ENCODE measurements around the gene C2CD4D.

Gene C2CD4D

GRCh38 chr1:151835596-151835995 is 4.0 kb downstream of the C2CD4D start:
- CTCF ChIA-PET = interaction anchor here (0.6 to 3.0 kb wide), 23 partner anchors 13 to 535 kb away, joined by 3 to 14 read pairs (median 4); partner anchors contain the start of genes MRPL9, TDRKH and TUFT1
- no peak for DNase-seq
- Mint-ChIP-seq H3K9me3 (no peaks in the 10 kb centered on the region), H3K36me3 (no peaks in the 10 kb centered on the region), H3K27me3 (peaks cover 43% of the 10 kb centered on the region), H3K4me1 (peaks cover 78% of the 10 kb centered on the region), H3K27ac (no peak overlapping the region), H3K4me3 (no peak overlapping the region)

- no peaks in the 10 kb centered on the region for H3K36me3 Mint-ChIP-seq
- H3K4me3 Mint-ChIP-seq = no peak overlapping the region
- CTCF ChIA-PET = interaction anchor here (1.1 to 3.0 kb wide), 6 partner anchors 13 to 390 kb away, joined by 3 to 14 read pairs (median 4); no protein-coding TSS in a partner anchor
- H3K27me3 Mint-ChIP-seq = peaks cover 29% of the 10 kb centered on the region
- DNase-seq = no peak
- H3K9me3 Mint-ChIP-seq = no peaks in the 10 kb centered on the region
- H3K27ac Mint-ChIP-seq = no peak overlapping the region
- H3K4me1 Mint-ChIP-seq = peaks cover 77% of the 10 kb centered on the region
Observed at GRCh38 chr1:151834239-151834638, 5.4 kb downstream of the C2CD4D start.

- Mint-ChIP-seq H3K27me3 (peaks cover 23% of the 10 kb centered on the region), H3K4me3 (no peak overlapping the region), H3K27ac (no peak overlapping the region), H3K36me3 (no peaks in the 10 kb centered on the region), H3K4me1 (peaks cover 81% of the 10 kb centered on the region), H3K9me3 (no peaks in the 10 kb centered on the region)
- no peak for DNase-seq
- CTCF ChIA-PET = interaction anchor here (1.1 to 1.2 kb wide), 2 partner anchors 15 to 226 kb away, joined by 3 read pairs; no protein-coding TSS in a partner anchor
Observed at GRCh38 chr1:151833172-151833900, 6.3 kb downstream of the C2CD4D start.

GRCh38 chr1:151832318-151832980 is 7.2 kb downstream of the C2CD4D start:
- peaks cover 85% of the 10 kb centered on the region for H3K4me1 Mint-ChIP-seq
- DNase-seq = no peak
- no peaks in the 10 kb centered on the region for H3K36me3 Mint-ChIP-seq
- no peak overlapping the region for H3K4me3 Mint-ChIP-seq
- H3K9me3 Mint-ChIP-seq = no peaks in the 10 kb centered on the region
- H3K27me3 Mint-ChIP-seq = peaks cover 16% of the 10 kb centered on the region
- CTCF ChIA-PET = interaction anchor here (0.6 to 1.2 kb wide), 2 partner anchors 95 to 226 kb away, joined by 3 read pairs; no protein-coding TSS in a partner anchor
- no peak overlapping the region for H3K27ac Mint-ChIP-seq

- CTCF ChIA-PET = interaction anchor here (0.9 kb wide), 1 partner anchor 67 kb away, joined by 3 read pairs; no protein-coding TSS in a partner anchor
- H3K27me3 Mint-ChIP-seq = peaks cover 8% of the 10 kb centered on the region
- DNase-seq = no peak
- no peaks in the 10 kb centered on the region for H3K36me3 Mint-ChIP-seq
- H3K4me1 Mint-ChIP-seq = peaks cover 81% of the 10 kb centered on the region
- H3K27ac Mint-ChIP-seq = no peak within 1 kb of the TSS
- H3K4me3 Mint-ChIP-seq = no peak within 1 kb of the TSS
- H3K9me3 Mint-ChIP-seq = no peaks in the 10 kb centered on the region
Observed at GRCh38 chr1:151831605-151832004, 8.0 kb downstream of the C2CD4D start, which contains the start of gene RORC. TSS of gene RORC (minus strand) at chr1:151831802. CDS start at chr1:151831764, 38 bp downstream.

- H3K36me3 Mint-ChIP-seq = no peaks in the 10 kb centered on the region
- CTCF ChIA-PET = interaction anchor here (0.9 to 1.4 kb wide), 3 partner anchors 8 to 66 kb away, joined by 3 to 7 read pairs (median 4); partner anchors contain the start of gene C2CD4D
- no peak overlapping the region for H3K27ac Mint-ChIP-seq
- H3K9me3 Mint-ChIP-seq = no peaks in the 10 kb centered on the region
- peaks cover 81% of the 10 kb centered on the region for H3K4me1 Mint-ChIP-seq
- no peak for DNase-seq
- peaks cover 4% of the 10 kb centered on the region for H3K27me3 Mint-ChIP-seq
- H3K4me3 Mint-ChIP-seq = no peak overlapping the region
Observed at GRCh38 chr1:151831256-151831591, 8.4 kb downstream of the C2CD4D start.

- CTCF ChIA-PET = interaction anchor here (0.6 to 1.4 kb wide), 5 partner anchors 8 to 236 kb away, joined by 3 to 7 read pairs (median 4); partner anchors contain the start of genes C2CD4D and MRPL9
Observed at GRCh38 chr1:151830055-151830454, 9.6 kb downstream of the C2CD4D start.

GRCh38 chr1:151829352-151830046 is 10.1 kb downstream of the C2CD4D start:
- H3K4me3 Mint-ChIP-seq = peak overlapping the region; percentile 9
- peaks cover 10% of the 10 kb centered on the region for H3K27me3 Mint-ChIP-seq
- peak overlapping the region; percentile 89 for H3K27ac Mint-ChIP-seq
- CTCF ChIA-PET = interaction anchor here (1.0 to 1.4 kb wide), 4 partner anchors 8 to 236 kb away, joined by 3 to 7 read pairs (median 4); partner anchors contain the start of gene C2CD4D
- no peaks in the 10 kb centered on the region for H3K9me3 Mint-ChIP-seq
- no peak for DNase-seq
- peaks cover 72% of the 10 kb centered on the region for H3K4me1 Mint-ChIP-seq
- no peaks in the 10 kb centered on the region for H3K36me3 Mint-ChIP-seq

More at GRCh38 chr1:151830055-151830454, 9.6 kb downstream of the C2CD4D start:
- H3K9me3 Mint-ChIP-seq = no peaks in the 10 kb centered on the region
- peaks cover 75% of the 10 kb centered on the region for H3K4me1 Mint-ChIP-seq
- no peaks in the 10 kb centered on the region for H3K36me3 Mint-ChIP-seq
- H3K27ac Mint-ChIP-seq = peak overlapping the region; percentile 89
- peaks cover 7% of the 10 kb centered on the region for H3K27me3 Mint-ChIP-seq
- no peak for DNase-seq
- H3K4me3 Mint-ChIP-seq = no peak overlapping the region

GRCh38 chr1:151828921-151829320 is 10.7 kb downstream of the C2CD4D start:
- Mint-ChIP-seq H3K9me3 (no peaks in the 10 kb centered on the region), H3K27ac (peak overlapping the region; percentile 89), H3K27me3 (peaks cover 10% of the 10 kb centered on the region), H3K4me3 (peak overlapping the region; percentile 9), H3K4me1 (peaks cover 66% of the 10 kb centered on the region), H3K36me3 (no peaks in the 10 kb centered on the region)
- CTCF ChIA-PET = interaction anchor here (1.1 kb wide), 1 partner anchor 11 kb away, joined by 3 read pairs; the partner anchor contains the start of gene C2CD4D
- peak; percentile 41 for DNase-seq

- no peak for DNase-seq
- H3K4me1 Mint-ChIP-seq = peaks cover 57% of the 10 kb centered on the region
- no peaks in the 10 kb centered on the region for H3K9me3 Mint-ChIP-seq
- H3K27me3 Mint-ChIP-seq = peaks cover 16% of the 10 kb centered on the region
- peak overlapping the region; percentile 89 for H3K27ac Mint-ChIP-seq
- H3K36me3 Mint-ChIP-seq = no peaks in the 10 kb centered on the region
- H3K4me3 Mint-ChIP-seq = no peak overlapping the region
- CTCF ChIA-PET = interaction anchor here (0.8 kb wide), 1 partner anchor 12 kb away, joined by 3 read pairs; no protein-coding TSS in a partner anchor
Observed at GRCh38 chr1:151827853-151828252, 11.8 kb downstream of the C2CD4D start.

GRCh38 chr1:151825751-151826660 is 13.6 kb downstream of the C2CD4D start:
- Mint-ChIP-seq H3K27me3 (peaks cover 12% of the 10 kb centered on the region), H3K9me3 (no peaks in the 10 kb centered on the region), H3K4me1 (peaks cover 50% of the 10 kb centered on the region), H3K27ac (no peak overlapping the region), H3K4me3 (no peak overlapping the region), H3K36me3 (no peaks in the 10 kb centered on the region)
- CTCF ChIA-PET = interaction anchor here (1.2 kb wide), 1 partner anchor 11 kb away, joined by 3 read pairs; no protein-coding TSS in a partner anchor
- no peak for DNase-seq

- peaks cover 12% of the 10 kb centered on the region for H3K27me3 Mint-ChIP-seq
- H3K27ac Mint-ChIP-seq = no peak overlapping the region
- CTCF ChIA-PET = interaction anchor here (1.2 kb wide), 1 partner anchor 11 kb away, joined by 3 read pairs; no protein-coding TSS in a partner anchor
- no peaks in the 10 kb centered on the region for H3K9me3 Mint-ChIP-seq
- DNase-seq = no peak
- H3K4me3 Mint-ChIP-seq = no peak overlapping the region
- H3K4me1 Mint-ChIP-seq = peaks cover 52% of the 10 kb centered on the region
- no peaks in the 10 kb centered on the region for H3K36me3 Mint-ChIP-seq
Observed at GRCh38 chr1:151825204-151825603, 14.4 kb downstream of the C2CD4D start.

- H3K27ac Mint-ChIP-seq = no peak overlapping the region
- peaks cover 38% of the 10 kb centered on the region for H3K4me1 Mint-ChIP-seq
- H3K27me3 Mint-ChIP-seq = peaks cover 12% of the 10 kb centered on the region
- H3K9me3 Mint-ChIP-seq = no peaks in the 10 kb centered on the region
- H3K4me3 Mint-ChIP-seq = no peak overlapping the region
- no peaks in the 10 kb centered on the region for H3K36me3 Mint-ChIP-seq
- CTCF ChIA-PET = interaction anchor here (1.4 kb wide), 1 partner anchor 13 kb away, joined by 6 read pairs; no protein-coding TSS in a partner anchor
- no peak for DNase-seq
Observed at GRCh38 chr1:151823175-151823574, 16.4 kb downstream of the C2CD4D start.
